Peyer's patch (tissue), 4 donors: ENCODE data around the gene ACTL10.

Experiments
- POLR2A ChIP-seq, 2 donors: fragments of 450-650 bp; IDR thresholded peaks; one replicate each; pipeline ENCODE4 v1.5.1; 2017; ENCODE audit warnings: antibody characterized with exemption in 2 of 2, mild to moderate bottlenecking in 2 of 2, moderate library complexity in 2 of 2
- TF ChIP-seq, protein P1 (sequence below), 6 experiments: fragments of 450-650 bp in 4 of 6; fragments of 200-600 bp in 2 of 6; sonication (generic) in 1 of 6; IDR thresholded peaks; one replicate each; pipeline ENCODE4 v1.5.1; 2017 to 2019; ENCODE audit warnings: antibody characterized with exemption in 6 of 6, mild to moderate bottlenecking in 3 of 6, moderate library complexity in 1 of 6

DNA sequence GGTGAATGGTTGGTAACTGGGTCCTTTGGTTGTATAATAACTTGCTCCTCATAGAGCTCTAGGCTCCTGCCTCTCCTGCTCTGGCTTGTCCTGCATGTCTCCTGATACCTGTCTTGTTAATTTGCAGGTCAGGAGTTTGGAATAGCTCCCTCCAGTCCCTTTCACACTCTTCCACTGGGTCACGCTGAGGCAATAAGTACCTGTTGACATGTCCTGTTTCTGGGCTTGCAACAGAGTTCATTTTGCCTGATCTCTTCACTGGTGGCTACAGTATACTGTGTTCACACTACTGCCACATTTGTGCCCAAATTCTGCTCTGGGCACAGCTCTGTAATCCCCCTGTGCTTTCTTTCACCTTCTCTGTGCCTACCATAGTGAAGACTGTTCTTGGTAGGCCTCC, 30.0 kb upstream of the ACTL10 start:
- TF ChIP-seq, protein P1, sequence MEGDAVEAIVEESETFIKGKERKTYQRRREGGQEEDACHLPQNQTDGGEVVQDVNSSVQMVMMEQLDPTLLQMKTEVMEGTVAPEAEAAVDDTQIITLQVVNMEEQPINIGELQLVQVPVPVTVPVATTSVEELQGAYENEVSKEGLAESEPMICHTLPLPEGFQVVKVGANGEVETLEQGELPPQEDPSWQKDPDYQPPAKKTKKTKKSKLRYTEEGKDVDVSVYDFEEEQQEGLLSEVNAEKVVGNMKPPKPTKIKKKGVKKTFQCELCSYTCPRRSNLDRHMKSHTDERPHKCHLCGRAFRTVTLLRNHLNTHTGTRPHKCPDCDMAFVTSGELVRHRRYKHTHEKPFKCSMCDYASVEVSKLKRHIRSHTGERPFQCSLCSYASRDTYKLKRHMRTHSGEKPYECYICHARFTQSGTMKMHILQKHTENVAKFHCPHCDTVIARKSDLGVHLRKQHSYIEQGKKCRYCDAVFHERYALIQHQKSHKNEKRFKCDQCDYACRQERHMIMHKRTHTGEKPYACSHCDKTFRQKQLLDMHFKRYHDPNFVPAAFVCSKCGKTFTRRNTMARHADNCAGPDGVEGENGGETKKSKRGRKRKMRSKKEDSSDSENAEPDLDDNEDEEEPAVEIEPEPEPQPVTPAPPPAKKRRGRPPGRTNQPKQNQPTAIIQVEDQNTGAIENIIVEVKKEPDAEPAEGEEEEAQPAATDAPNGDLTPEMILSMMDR (IDR thresholded peaks at IDR 0.05), result no peak
- no peak for TF ChIP-seq POLR2A (IDR thresholded peaks at IDR 0.05)
